Fibroblast of skin of back (primary cell): Measurements from ENCODE around the gene HNF1A.

Experiments
- DNase-seq: peaks from one replicate; pipeline ENCODE4 v3.0.0-alpha.2; 2013

Gene HNF1A

GRCh38 chr12:120988658-120989057 lies 10.3 kb downstream of the HNF1A start:
- DNase-seq: no peak

GRCh38 chr12:120989687-120990086 lies 11.3 kb downstream of the HNF1A start:
- no peak for DNase-seq

- no peak for DNase-seq
Observed at GRCh38 chr12:120990487-120991055, 12.2 kb downstream of the HNF1A start.

GRCh38 chr12:120991965-120992364 lies 13.6 kb downstream of the HNF1A start:
- no peak for DNase-seq

GRCh38 chr12:120992989-120993388 lies 14.6 kb downstream of the HNF1A start:
- DNase-seq: no peak

- no peak for DNase-seq
Observed at GRCh38 chr12:120993496-120993895, 15.2 kb downstream of the HNF1A start.

GRCh38 chr12:120994059-120994458 lies 15.7 kb downstream of the HNF1A start:
- no peak for DNase-seq

GRCh38 chr12:120994589-120995337 lies 16.4 kb downstream of the HNF1A start:
- DNase-seq: peak; percentile 9

GRCh38 chr12:120996133-120996746 lies 17.9 kb downstream of the HNF1A start:
- DNase-seq: no peak

- no peak for DNase-seq
Observed at GRCh38 chr12:120997448-120997847, 19.1 kb downstream of the HNF1A start.

GRCh38 chr12:120998435-120998834 lies 20.1 kb downstream of the HNF1A start:
- no peak for DNase-seq

- peak; percentile 6 for DNase-seq
Observed at GRCh38 chr12:120999191-121000120, 21.1 kb downstream of the HNF1A start.

- DNase-seq: no peak
Observed at GRCh38 chr12:121000530-121000929, 22.2 kb downstream of the HNF1A start.

GRCh38 chr12:121001060-121001459 lies 22.7 kb downstream of the HNF1A start:
- no peak for DNase-seq

GRCh38 chr12:121001841-121002483 lies 23.6 kb downstream of the HNF1A start:
- DNase-seq: no peak

- no peak for DNase-seq
Observed at GRCh38 chr12:121003650-121004049, 25.3 kb downstream of the HNF1A start.

GRCh38 chr12:121004253-121004815 lies 26.0 kb downstream of the HNF1A start:
- DNase-seq: no peak

- DNase-seq: peak; percentile 29
Observed at GRCh38 chr12:121005346-121005815, 27.0 kb downstream of the HNF1A start.

GRCh38 chr12:121008347-121009098 lies 30.2 kb downstream of the HNF1A start:
- no peak for DNase-seq

- peak; percentile 41 for DNase-seq
Observed at GRCh38 chr12:121009741-121010140, 31.4 kb downstream of the HNF1A start.

GRCh38 chr12:121010860-121011259 lies 32.5 kb downstream of the HNF1A start:
- no peak for DNase-seq
